OCI-LY7 (cell line): ENCODE data around the gene USP38. TPM values are rescaled to one million over a fixed set of nuclear protein-coding genes. Genes with fewer than 3 reads are reported as not detected.
"Not testable (repeated sequence)": the region's sequence is repeated elsewhere in the genome, so short reads cannot be mapped to it uniquely, and the experiment has no call there.

ENCODE experiments used
- BruUV-seq: library from RNA; stranded (reverse); fragments of 400-500 nt; replicated peaks from 2 replicates; lab custom pipeline; 2021; lab: Mats Ljungman, UMichigan
- CTCF ChIA-PET: fragments of 300-600 bp; sonication (Branson Sonifier 250); formaldehyde crosslinking; loops from one replicate; lab custom pipeline; 2022; ENCODE audit warnings: antibody characterized with exemption; ENCODE audit not compliant: unreplicated experiment; lab: Charles Lee
- POLR2A ChIA-PET: fragments of 300-600 bp; sonication (Branson Sonifier 250); formaldehyde crosslinking; loops from one replicate; lab custom pipeline; 2022; ENCODE audit warnings: antibody characterized with exemption; lab: Charles Lee
- DNase-seq: peaks from one replicate; pipeline ENCODE4 v3.0.0-alpha.2; 2015; ENCODE audit warnings: low spot score
- H2AFZ ChIP-seq: fragments of 200-600 bp; sonication (generic), shearing (Covaris generic); 2 replicates; pipeline ENCODE4 v1.6.1; 2014; ENCODE audit warnings: mild to moderate bottlenecking, antibody characterized with exemption, low read length, moderate library complexity
- H3K27ac ChIP-seq: fragments of 200-600 bp; sonication (generic); 2 replicates; pipeline ENCODE4 v1.5.1; 2014; ENCODE audit warnings: mixed run types, low read depth, mild to moderate bottlenecking, moderate library complexity, low read length, inconsistent platforms; ENCODE audit not compliant: poor library complexity, severe bottlenecking
- H3K36me3 ChIP-seq: fragments of 200-600 bp; sonication (generic); 2 replicates; pipeline ENCODE4 v1.6.1; 2014; ENCODE audit warnings: mild to moderate bottlenecking, antibody characterized with exemption, low read length, moderate library complexity, mixed read lengths; ENCODE audit not compliant: insufficient read depth
- H3K4me1 ChIP-seq: fragments of 200-600 bp; sonication (generic); 2 replicates; pipeline ENCODE4 v1.5.1; 2014; ENCODE audit warnings: mild to moderate bottlenecking, low read length; ENCODE audit not compliant: insufficient read depth, poor library complexity, severe bottlenecking
- H3K4me2 ChIP-seq: fragments of 200-600 bp; sonication (generic); 2 replicates; pipeline ENCODE4 v1.6.1; 2014; ENCODE audit warnings: mild to moderate bottlenecking, low read length
- H3K4me3 ChIP-seq: fragments of 200-600 bp; sonication (generic); 2 replicates; pipeline ENCODE4 v1.5.1; 2014; ENCODE audit warnings: mild to moderate bottlenecking, low read depth, low read length; ENCODE audit not compliant: poor library complexity, severe bottlenecking
- H3K79me2 ChIP-seq: fragments of 200-600 bp; sonication (generic); 2 replicates; pipeline ENCODE4 v1.6.1; 2016; ENCODE audit warnings: low read depth, mild to moderate bottlenecking, low read length, moderate library complexity, mixed read lengths; ENCODE audit not compliant: insufficient read depth
- H3K9me2 ChIP-seq: fragments of 200-600 bp; sonication (generic); 2 replicates; pipeline ENCODE4 v1.6.1; 2016; ENCODE audit warnings: mild to moderate bottlenecking, low read length, mixed read lengths; ENCODE audit not compliant: insufficient read depth
- H3K9me3 ChIP-seq: fragments of 200-600 bp; sonication (generic); 2 replicates; pipeline ENCODE4 v1.6.1; 2014; ENCODE audit warnings: mild to moderate bottlenecking, mixed run types, low read length, mixed read lengths
- H4K20me1 ChIP-seq: fragments of 200-600 bp; sonication (generic); 2 replicates; pipeline ENCODE4 v1.6.1; 2014; ENCODE audit warnings: mild to moderate bottlenecking, antibody characterized with exemption, low read length, moderate library complexity, mixed read lengths; ENCODE audit not compliant: insufficient read depth
- EZH2phosphoT487 ChIP-seq: fragments of 200-600 bp; sonication (generic); IDR thresholded peaks from 2 replicates; pipeline ENCODE4 v1.6.1; 2018; ENCODE audit warnings: low read depth, borderline replicate concordance, mild to moderate bottlenecking, mixed run types, antibody characterized with exemption, low read length, moderate library complexity, mixed read lengths
- intact Hi-C: fragments of 100-400 bp; cut with micrococcal nuclease; formaldehyde crosslinking; loops from one replicate; pipeline ENCODE4 v1.10.0; 2022; ENCODE audit not compliant: unreplicated experiment
- total RNA-seq, 2 experiments: library from RNA; depleted of rRNA in 1 of 2; stranded (reverse); fragments of >200 nt in 1 of 2; shearing (Covaris generic) in 1 of 2; gene quantifications; 2 replicates each; pipeline ENCODE4 v1.2.3, GENCODE V29; 2014 to 2022
- TF ChIP-seq, protein P1 (sequence below): fragments of 200-600 bp; sonication (generic); conservative IDR thresholded peaks from 2 replicates; pipeline ENCODE4 v1.5.1; 2014; ENCODE audit warnings: mild to moderate bottlenecking, antibody characterized with exemption, low read length, moderate library complexity, mixed read lengths

USP38 gene
- total RNA-seq, 2 experiments from 2014 or later: 23.6 to 25.7 TPM

DNA sequence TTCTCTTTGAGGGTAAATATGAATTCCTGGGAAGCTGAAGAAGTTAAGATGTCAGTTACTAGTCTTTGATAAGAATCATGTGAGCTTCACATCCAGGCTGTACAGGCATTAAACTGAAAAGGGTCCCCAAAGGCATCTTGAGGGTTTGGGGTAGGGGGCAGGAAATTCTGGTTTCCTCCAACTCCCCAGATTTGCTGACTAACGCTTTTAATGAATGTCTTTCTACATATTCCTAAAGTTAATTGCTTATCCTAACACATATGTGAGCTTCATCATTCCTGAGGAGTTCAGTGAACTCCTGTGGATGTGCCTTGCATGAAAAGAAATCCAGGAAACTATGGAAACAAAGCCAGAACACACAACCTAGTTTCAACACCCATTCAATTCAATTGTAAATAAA lies 78.1 kb downstream of the USP38 start:
- Histone ChIP-seq H3K79me2 (no peaks in the 10 kb centered on the region), H3K27ac (no peak overlapping the region), H2AFZ (no peak overlapping the region), H3K4me2 (no peak overlapping the region), H3K36me3 (no peaks in the 10 kb centered on the region), H3K4me1 (no peaks in the 10 kb centered on the region), H4K20me1 (no peaks in the 10 kb centered on the region), H3K9me3 (peaks cover 8% of the 10 kb centered on the region; the same call in 1 of the 2 replicates), H3K4me3 (no peak overlapping the region), H3K9me2 (no peaks in the 10 kb centered on the region)
- TF ChIP-seq, protein P1, sequence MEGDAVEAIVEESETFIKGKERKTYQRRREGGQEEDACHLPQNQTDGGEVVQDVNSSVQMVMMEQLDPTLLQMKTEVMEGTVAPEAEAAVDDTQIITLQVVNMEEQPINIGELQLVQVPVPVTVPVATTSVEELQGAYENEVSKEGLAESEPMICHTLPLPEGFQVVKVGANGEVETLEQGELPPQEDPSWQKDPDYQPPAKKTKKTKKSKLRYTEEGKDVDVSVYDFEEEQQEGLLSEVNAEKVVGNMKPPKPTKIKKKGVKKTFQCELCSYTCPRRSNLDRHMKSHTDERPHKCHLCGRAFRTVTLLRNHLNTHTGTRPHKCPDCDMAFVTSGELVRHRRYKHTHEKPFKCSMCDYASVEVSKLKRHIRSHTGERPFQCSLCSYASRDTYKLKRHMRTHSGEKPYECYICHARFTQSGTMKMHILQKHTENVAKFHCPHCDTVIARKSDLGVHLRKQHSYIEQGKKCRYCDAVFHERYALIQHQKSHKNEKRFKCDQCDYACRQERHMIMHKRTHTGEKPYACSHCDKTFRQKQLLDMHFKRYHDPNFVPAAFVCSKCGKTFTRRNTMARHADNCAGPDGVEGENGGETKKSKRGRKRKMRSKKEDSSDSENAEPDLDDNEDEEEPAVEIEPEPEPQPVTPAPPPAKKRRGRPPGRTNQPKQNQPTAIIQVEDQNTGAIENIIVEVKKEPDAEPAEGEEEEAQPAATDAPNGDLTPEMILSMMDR: no peak
- no peak for TF ChIP-seq EZH2phosphoT487
- no peak for DNase-seq
- no TSS peak for BruUV-seq
- ChIA-PET POLR2A (interaction anchor here (0.6 to 0.9 kb wide), 2 partner anchors 28 to 30 kb away, joined by 3 to 13 read pairs; no protein-coding TSS in a partner anchor), CTCF (interaction anchor here (0.5 kb wide), 1 partner anchor 88 kb away, joined by 3 read pairs; no protein-coding TSS in a partner anchor)
- intact Hi-C loops: no loop called here

DNA sequence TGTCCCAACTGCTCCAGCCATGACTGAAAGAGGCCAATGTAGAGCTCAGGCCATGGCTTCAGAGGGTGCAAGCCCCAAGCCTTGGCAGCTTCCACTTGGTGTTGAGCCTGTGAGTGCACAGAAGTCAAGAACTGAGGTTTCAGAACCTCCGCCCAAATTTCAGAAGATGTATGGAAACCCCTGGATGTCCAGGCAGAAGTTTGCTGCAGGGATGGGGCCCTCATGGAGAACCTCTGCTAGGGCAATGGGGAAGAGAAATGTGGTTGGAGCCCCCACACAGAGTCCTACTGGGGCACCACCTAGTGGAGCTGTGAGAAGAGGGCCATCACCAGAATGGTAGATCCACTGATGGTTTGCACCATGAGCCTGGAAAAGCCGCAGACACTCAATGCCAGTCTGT lies 83.0 kb downstream of the USP38 start:
- H3K79me2 ChIP-seq, H3K9me2 ChIP-seq, H3K4me3 ChIP-seq, BruUV-seq, H3K27ac ChIP-seq, H4K20me1 ChIP-seq, H3K4me2 ChIP-seq, intact Hi-C loops, H3K4me1 ChIP-seq, H3K36me3 ChIP-seq, H2AFZ ChIP-seq, CTCF ChIA-PET, DNase-seq: not testable (repeated sequence)
- peaks cover 18% of the 10 kb centered on the region; the same call in 1 of the 2 replicates for H3K9me3 ChIP-seq
- POLR2A ChIA-PET: interaction anchor here (0.5 to 0.8 kb wide), 3 partner anchors 23 to 83 kb away, joined by 3 to 4 read pairs (median 3); no protein-coding TSS in a partner anchor

DNA sequence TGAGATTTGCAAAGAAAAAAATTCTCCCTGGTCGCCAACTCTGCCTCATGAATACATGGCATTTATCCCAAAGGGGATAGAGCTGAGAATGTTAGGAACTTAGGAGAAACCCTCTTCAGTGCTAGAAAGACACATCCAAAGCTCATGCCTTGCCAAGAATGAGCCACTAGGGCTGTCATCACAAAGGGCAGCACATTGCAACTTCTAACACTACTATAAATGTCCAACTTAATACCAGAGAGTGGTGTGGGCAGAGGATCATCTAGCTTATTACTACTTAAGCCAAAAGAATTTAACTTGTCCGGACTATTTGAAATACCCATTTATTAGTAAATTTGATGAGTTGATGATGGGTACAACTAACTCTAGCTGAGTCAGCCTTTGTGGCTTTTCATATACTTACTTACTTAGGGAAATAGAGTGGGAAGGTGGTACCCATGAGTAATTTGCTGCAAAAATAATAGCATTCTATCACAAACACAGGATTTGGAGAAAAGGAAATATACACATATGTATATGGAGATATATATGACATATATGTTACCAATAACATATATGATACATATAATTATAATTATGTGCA lies 85.6 kb downstream of the USP38 start:
- H3K79me2 ChIP-seq: no peaks in the 10 kb centered on the region
- no peaks in the 10 kb centered on the region for H3K36me3 ChIP-seq
- CTCF ChIA-PET: no interaction called here
- H3K27ac ChIP-seq: no peak overlapping the region
- H3K4me3 ChIP-seq: no peak overlapping the region
- no peaks in the 10 kb centered on the region for H3K4me1 ChIP-seq
- no peak for TF ChIP-seq EZH2phosphoT487
- TF ChIP-seq, protein P1: no peak
- peaks cover 18% of the 10 kb centered on the region; the same call in 1 of the 2 replicates for H3K9me3 ChIP-seq
- no TSS peak for BruUV-seq
- H3K4me2 ChIP-seq: no peak overlapping the region
- DNase-seq: no peak
- intact Hi-C loops: no loop called here
- no peaks in the 10 kb centered on the region for H4K20me1 ChIP-seq
- H2AFZ ChIP-seq: no peak overlapping the region
- no peaks in the 10 kb centered on the region for H3K9me2 ChIP-seq
- POLR2A ChIA-PET: interaction anchor here (1.5 kb wide), 2 partner anchors 15 to 29 kb away, joined by 3 to 5 read pairs; no protein-coding TSS in a partner anchor

Other genes starting within 250 kb of the USP38 start
- 42.6 and 43.5 TPM in 2 replicates for gene GAB1, start 152.0 kb downstream of the USP38 start, total RNA-seq (2014; rRNA removed; shearing (Covaris generic))
- 99.3 and 106 TPM in 2 replicates for gene GAB1, start 152.0 kb downstream of the USP38 start, total RNA-seq (2022)